Naive B cell (primary cell): ENCODE data around the gene MRAS. TPM values are rescaled to one million over a fixed set of nuclear protein-coding genes. Genes with fewer than 3 reads are reported as not detected.
A peak's percentile ranks its signal among the peaks of the same experiment; 100 is the strongest.

Source experiments
- ATAC-seq, 2 donors: fragments of 150-1000 bp; cut with Tn5 transposase; 2 replicates each; pipeline ENCODE4 v1.10.0; 2021; ENCODE audit warnings: low read depth in 2 of 2, mild to moderate bottlenecking in 2 of 2, moderate library complexity in 2 of 2
- DNase-seq: peaks from one replicate; pipeline ENCODE4 v3.0.0; 2022
- H3K27ac Mint-ChIP-seq, 6 donors: one replicate each; pipeline ENCODE4 v1.8.0; 2020 to 2022; ENCODE audit warnings: mild to moderate bottlenecking in 6 of 6, mixed read lengths in 6 of 6, moderate library complexity in 5 of 6, inconsistent platforms in 2 of 6
- H3K27me3 Mint-ChIP-seq, 3 donors: one replicate each; pipeline ENCODE4 v1.8.0; 2021 to 2022; ENCODE audit warnings: mixed read lengths in 3 of 3, mild to moderate bottlenecking in 1 of 3
- H3K36me3 Mint-ChIP-seq, 2 donors: one replicate each; pipeline ENCODE4 v1.8.0; 2020 to 2022; ENCODE audit warnings: mixed read lengths in 2 of 2, inconsistent platforms in 1 of 2, mild to moderate bottlenecking in 1 of 2
- H3K4me1 Mint-ChIP-seq, 3 donors: one replicate each; pipeline ENCODE4 v1.8.0; 2020 to 2022; ENCODE audit warnings: mixed read lengths in 3 of 3, inconsistent platforms in 1 of 3, mild to moderate bottlenecking in 1 of 3, moderate library complexity in 1 of 3
- H3K4me3 Mint-ChIP-seq, 8 donors: one replicate each; pipeline ENCODE4 v1.8.0; 2020 to 2022; ENCODE audit warnings: mild to moderate bottlenecking in 8 of 8, mixed read lengths in 8 of 8, moderate library complexity in 8 of 8, inconsistent platforms in 2 of 8
- H3K9me3 Mint-ChIP-seq, 7 donors: one replicate each; pipeline ENCODE4 v1.8.0; 2020 to 2022; ENCODE audit warnings: mixed read lengths in 7 of 7, mild to moderate bottlenecking in 5 of 7, inconsistent platforms in 2 of 7, moderate library complexity in 1 of 7
- polyA plus RNA-seq, 6 donors: library from polyadenylated mRNA; unstranded; fragments of 300-500 nt; fragmentation: Illumina TruSeq; gene quantifications; one replicate each; pipeline ENCODE4 v1.2.3, GENCODE V29; 2021; ENCODE audit warnings: low read depth in 6 of 6

MRAS gene
- polyA plus RNA-seq, 6 donors from 2014 or later = not detected

DNA sequence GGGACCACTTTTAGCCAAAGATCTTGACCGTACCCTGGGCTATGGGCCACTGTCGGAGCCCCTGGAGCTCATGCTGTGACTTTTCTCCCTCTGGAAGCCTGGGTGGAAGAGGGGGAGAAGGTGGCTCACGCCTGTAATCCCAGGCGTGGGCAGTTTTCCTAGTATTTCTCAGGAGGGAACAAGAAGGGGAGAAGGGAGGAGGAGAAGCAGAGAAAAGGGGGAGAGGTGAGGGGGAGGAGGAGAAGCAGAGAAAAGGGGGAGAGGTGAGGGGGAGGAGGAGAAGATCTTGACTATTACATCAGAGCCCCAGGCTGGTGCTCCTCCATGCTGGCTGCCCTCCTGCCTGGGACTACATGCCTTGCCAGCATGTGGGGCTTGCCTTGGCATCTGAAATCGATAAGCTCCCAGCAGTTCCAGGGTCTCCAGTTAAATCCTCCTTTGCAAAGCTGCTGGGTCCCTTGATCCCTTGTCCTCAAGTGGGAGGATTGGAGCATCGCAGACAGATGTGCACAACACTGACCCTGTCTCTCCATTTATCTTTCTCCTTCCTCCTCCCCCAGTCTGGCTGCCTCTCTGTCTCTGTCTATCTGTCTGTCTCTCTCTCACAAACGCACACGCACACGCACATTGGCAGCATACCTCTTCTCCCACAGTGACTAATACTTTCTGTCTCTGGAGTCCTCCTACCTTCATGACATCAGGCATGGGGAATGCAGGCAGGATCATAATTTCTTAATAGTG, 41.6 kb downstream of the MRAS start:
- H3K36me3 Mint-ChIP-seq = peaks cover 0 to 2% of the 10 kb centered on the region in 2 donors
- ATAC-seq (no peak), DNase-seq (no peak)
- H3K4me1 Mint-ChIP-seq = no peaks in the 10 kb centered on the region
- peaks cover 29 to 63% (median 46%) of the 10 kb centered on the region in 3 donors for H3K27me3 Mint-ChIP-seq
- H3K9me3 Mint-ChIP-seq = no peaks in the 10 kb centered on the region
- H3K27ac Mint-ChIP-seq = no peak overlapping the region
- no peak overlapping the region for H3K4me3 Mint-ChIP-seq

DNA sequence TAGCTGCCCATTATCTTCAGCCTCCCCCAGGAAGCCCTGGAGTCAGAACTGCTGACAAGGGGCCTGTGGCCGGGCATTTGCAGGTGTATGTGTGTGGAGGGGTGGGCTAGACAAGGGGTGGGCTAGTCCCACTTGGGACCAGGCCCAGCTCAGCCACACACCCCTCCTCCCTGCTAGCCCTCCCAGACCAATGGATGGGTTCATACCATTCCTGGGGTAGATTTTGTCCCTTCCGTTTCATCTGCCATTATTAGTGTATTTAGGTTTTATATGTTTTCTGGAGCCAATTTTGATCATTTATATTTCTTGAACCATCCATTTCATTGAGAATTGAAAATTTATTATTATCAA, 42.2 kb downstream of the MRAS start:
- Mint-ChIP-seq H3K4me1 (no peaks in the 10 kb centered on the region), H3K36me3 (no peaks in the 10 kb centered on the region)

DNA sequence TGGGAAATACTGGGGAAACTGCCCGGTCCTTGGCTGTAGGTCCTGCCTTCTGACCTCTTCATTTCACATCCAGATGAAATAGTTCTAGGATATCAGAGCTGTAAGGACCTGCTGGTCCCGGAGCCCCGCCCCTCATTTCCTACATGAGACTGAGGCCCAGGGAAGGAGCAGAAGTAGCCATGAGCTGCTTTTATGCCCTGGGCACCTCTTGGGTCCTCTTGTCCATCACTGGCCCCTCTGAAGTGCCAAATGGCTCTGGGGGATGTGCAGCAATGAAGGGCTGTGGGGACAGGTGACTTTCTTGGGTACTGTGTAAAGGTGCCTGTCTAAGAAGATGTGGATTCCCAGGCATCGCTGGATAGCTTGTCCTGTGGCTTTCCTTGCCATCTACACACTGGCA, 45.8 kb downstream of the MRAS start:
- Mint-ChIP-seq H3K27me3 (peaks cover 15 to 66% (median 48%) of the 10 kb centered on the region in 3 donors), H3K9me3 (no peaks in the 10 kb centered on the region), H3K27ac (no peak overlapping the region), H3K4me1 (no peaks in the 10 kb centered on the region), H3K36me3 (no peaks in the 10 kb centered on the region), H3K4me3 (no peak overlapping the region)
- no peak for ATAC-seq
- no peak for DNase-seq

More for the DNA sequence above, 42.2 kb downstream of the MRAS start:
- DNase-seq (no peak), ATAC-seq (no peak)
- Mint-ChIP-seq H3K27me3 (peaks cover 29 to 67% (median 49%) of the 10 kb centered on the region in 3 donors), H3K9me3 (no peaks in the 10 kb centered on the region), H3K27ac (no peak overlapping the region), H3K4me3 (no peak overlapping the region)

DNA sequence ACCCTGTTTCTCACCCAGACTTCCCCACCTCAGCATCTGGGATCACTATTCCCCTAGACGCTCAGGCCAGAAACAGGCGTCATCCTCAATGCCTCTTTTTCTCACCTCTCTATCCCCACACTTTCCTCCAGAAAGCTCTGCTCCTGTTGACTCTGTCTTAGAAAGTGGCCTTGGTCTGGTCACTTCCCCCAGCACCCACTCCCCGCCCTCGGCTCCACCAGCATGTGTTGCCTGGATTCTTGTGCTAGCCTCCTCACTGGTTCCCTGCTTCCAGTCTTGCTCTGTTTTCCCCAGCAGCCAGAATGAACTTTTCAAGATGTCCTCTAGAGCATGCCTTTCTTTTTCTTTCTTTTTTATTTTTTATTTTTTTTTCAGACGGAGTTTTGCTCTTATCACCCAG, 46.3 kb downstream of the MRAS start:
- Mint-ChIP-seq H3K27me3 (peaks cover 15 to 63% (median 42%) of the 10 kb centered on the region in 3 donors), H3K9me3 (no peaks in the 10 kb centered on the region), H3K27ac (peak overlapping the region in 1 of 6 donors; percentile 71), H3K4me1 (no peaks in the 10 kb centered on the region), H3K36me3 (no peaks in the 10 kb centered on the region), H3K4me3 (no peak overlapping the region)
- DNase-seq (no peak), ATAC-seq (no peak)

DNA sequence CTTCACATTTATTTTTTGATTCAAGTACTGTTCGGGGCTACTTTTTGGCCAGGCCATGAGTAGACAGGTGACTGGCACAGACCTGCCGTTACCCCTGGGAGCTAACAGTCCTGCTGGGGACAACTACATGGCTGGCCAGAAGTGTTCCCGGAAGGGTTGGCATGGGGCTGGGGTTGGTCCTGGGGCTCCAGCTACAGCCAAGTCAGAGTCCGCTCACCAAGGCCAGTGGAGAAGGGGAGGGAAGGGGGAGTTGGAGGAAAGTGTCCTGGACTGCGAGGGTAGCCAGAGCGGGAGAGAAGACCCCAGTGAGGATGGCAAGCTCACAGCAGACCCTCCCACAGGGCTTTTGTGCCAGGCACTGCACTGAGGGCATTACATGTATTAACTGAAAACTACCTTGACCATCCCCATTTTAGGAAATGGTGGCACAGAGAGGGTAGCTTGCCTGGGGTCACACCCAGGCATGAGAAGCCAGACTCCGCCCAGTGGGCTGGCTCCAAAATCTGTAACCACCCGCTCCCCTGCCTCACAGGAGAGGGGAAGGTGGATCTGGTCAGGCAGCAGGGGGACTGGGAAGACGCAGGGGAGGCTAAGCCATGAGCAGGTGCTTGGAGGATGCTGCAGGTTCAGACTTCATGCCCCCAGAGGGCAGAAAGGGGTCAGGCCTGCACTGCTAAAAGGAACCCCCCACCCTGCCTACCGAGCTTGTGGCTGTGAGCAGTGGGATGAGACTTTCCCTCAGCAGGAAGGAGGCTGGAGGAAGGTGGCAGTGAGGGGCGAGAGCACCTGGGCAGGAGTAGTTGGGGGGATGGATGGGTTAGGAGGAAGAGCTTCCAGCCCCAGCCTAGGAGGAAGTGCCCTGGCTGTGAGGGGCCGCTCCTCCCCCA, 47.7 kb downstream of the MRAS start:
- Mint-ChIP-seq H3K9me3 (no peaks in the 10 kb centered on the region), H3K27ac (no peak overlapping the region), H3K27me3 (peaks cover 17 to 58% (median 40%) of the 10 kb centered on the region in 3 donors), H3K4me1 (no peaks in the 10 kb centered on the region), H3K4me3 (no peak overlapping the region), H3K36me3 (no peaks in the 10 kb centered on the region)
- DNase-seq (no peak), ATAC-seq (no peak)

DNA sequence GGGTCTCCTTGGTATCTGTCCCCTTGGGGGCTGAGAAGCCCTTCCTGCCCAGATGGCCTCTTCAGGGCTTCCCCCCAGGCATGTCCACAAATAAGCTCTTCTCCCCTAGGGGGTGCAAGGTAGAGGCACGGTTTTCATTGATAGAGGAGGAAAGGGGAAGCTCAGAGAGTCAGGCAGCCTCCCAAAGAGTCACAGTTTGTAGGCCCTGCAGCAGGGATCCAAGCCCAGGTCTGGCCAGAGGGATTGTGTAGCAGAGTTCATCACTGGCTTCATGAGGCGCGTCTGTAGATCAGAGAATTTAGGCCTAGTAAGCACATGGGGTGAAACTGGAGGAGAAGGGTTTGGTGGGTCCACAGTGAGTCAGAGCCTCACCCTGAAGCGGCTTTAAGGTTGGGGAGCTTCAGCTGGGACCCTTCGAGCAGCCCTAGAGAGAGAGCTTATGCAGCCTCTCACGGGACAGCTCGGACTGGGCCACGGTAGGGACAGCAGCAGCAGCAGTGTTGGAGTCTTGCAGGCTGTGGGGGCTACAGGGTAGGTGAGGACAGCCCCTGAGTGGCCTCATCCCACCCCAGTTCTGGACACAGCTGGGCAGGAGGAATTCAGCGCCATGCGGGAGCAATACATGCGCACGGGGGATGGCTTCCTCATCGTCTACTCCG, 48.5 kb downstream of the MRAS start:
- Mint-ChIP-seq H3K4me1 (no peaks in the 10 kb centered on the region), H3K4me3 (no peak overlapping the region), H3K27me3 (peaks cover 17 to 63% (median 42%) of the 10 kb centered on the region in 3 donors), H3K27ac (no peak overlapping the region), H3K36me3 (no peaks in the 10 kb centered on the region), H3K9me3 (no peaks in the 10 kb centered on the region)
- DNase-seq (no peak), ATAC-seq (no peak)

- Mint-ChIP-seq H3K36me3 (no peaks in the 10 kb centered on the region), H3K27ac (no peak overlapping the region), H3K9me3 (no peaks in the 10 kb centered on the region), H3K4me3 (no peak overlapping the region), H3K4me1 (no peaks in the 10 kb centered on the region), H3K27me3 (peaks cover 17 to 57% (median 42%) of the 10 kb centered on the region in 3 donors)
- no peak for DNase-seq
- ATAC-seq = no peak
Observed at GRCh38 chr3:138397983-138398382, 49.6 kb downstream of the MRAS start.

GRCh38 chr3:138398791-138399575, 50.6 kb downstream of the MRAS start:
- Mint-ChIP-seq H3K4me3 (no peak overlapping the region), H3K9me3 (no peaks in the 10 kb centered on the region), H3K4me1 (no peaks in the 10 kb centered on the region), H3K27me3 (peaks cover 19 to 56% (median 42%) of the 10 kb centered on the region in 3 donors), H3K36me3 (no peaks in the 10 kb centered on the region), H3K27ac (peak overlapping the region in 1 of 6 donors; percentile 15)
- ATAC-seq (no peak), DNase-seq (no peak)

- no peaks in the 10 kb centered on the region for H3K9me3 Mint-ChIP-seq
- H3K4me3 Mint-ChIP-seq = no peak overlapping the region
- H3K27me3 Mint-ChIP-seq = peaks cover 22 to 54% (median 38%) of the 10 kb centered on the region in 3 donors
- no peak for ATAC-seq
- no peaks in the 10 kb centered on the region for H3K4me1 Mint-ChIP-seq
- H3K27ac Mint-ChIP-seq = no peak overlapping the region
- DNase-seq = no peak
- no peaks in the 10 kb centered on the region for H3K36me3 Mint-ChIP-seq
Observed at GRCh38 chr3:138399766-138400165, 51.4 kb downstream of the MRAS start.

DNA sequence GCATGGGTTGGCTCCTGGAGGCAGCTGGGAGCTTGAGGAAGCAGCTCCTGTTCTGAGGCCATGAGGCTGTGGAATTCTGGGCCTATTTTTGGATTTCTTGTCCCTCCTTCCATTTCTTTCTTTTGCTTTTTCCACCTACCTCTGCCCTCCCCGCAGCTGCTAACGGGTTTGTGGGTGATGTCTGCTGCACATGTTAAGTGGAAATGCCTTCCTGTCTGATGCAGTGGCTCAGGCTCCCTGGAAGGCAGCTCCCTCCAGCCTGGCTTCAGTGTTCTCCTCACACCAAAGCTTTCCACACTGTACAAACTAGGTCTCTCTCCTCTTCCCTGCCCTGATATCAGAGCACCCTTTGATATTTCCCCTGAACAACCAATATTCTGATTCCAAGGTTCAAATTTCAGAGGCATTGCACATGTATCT, 52.3 kb downstream of the MRAS start:
- Mint-ChIP-seq H3K4me3 (no peak overlapping the region), H3K27me3 (peaks cover 22 to 52% (median 33%) of the 10 kb centered on the region in 3 donors), H3K9me3 (no peaks in the 10 kb centered on the region), H3K36me3 (no peaks in the 10 kb centered on the region), H3K4me1 (no peaks in the 10 kb centered on the region), H3K27ac (no peak overlapping the region)
- DNase-seq (no peak), ATAC-seq (no peak)

DNA sequence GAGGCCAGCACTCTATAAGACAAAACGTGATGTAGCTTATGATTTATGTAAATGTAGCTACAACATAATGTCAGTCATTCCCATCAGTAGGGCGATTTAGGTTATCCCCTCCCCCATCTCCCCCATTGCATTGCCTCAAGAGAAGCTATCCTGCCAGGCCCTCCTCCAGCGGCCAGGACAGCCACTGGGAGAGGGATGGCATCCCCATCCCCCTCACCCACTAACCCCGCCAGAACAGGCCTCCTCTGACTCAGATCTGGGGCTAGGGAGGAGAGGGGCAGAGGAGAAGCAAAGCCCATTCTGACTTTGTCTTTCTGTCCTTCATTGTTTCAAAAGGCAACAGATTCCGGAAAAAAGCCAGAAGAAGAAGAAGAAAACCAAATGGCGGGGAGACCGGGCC, 53.5 kb downstream of the MRAS start:
- H3K4me3 Mint-ChIP-seq = no peak overlapping the region
- H3K36me3 Mint-ChIP-seq = no peaks in the 10 kb centered on the region
- peaks cover 0 to 1% (median 0%) of the 10 kb centered on the region in 7 donors for H3K9me3 Mint-ChIP-seq
- ATAC-seq (no peak), DNase-seq (no peak)
- H3K27me3 Mint-ChIP-seq = peaks cover 18 to 47% (median 30%) of the 10 kb centered on the region in 3 donors
- H3K27ac Mint-ChIP-seq = peak overlapping the region in 1 of 6 donors; percentile 60
- no peaks in the 10 kb centered on the region for H3K4me1 Mint-ChIP-seq

- no peaks in the 10 kb centered on the region for H3K4me1 Mint-ChIP-seq
- no peak for DNase-seq
- peaks cover 0 to 1% (median 0%) of the 10 kb centered on the region in 7 donors for H3K9me3 Mint-ChIP-seq
- H3K27ac Mint-ChIP-seq = no peak overlapping the region
- peaks cover 30 to 56% (median 43%) of the 10 kb centered on the region in 3 donors for H3K27me3 Mint-ChIP-seq
- H3K4me3 Mint-ChIP-seq = no peak overlapping the region
- peaks cover 0 to 8% of the 10 kb centered on the region in 2 donors for H3K36me3 Mint-ChIP-seq
- no peak for ATAC-seq
Observed at GRCh38 chr3:138404121-138404520, 55.7 kb downstream of the MRAS start.

- H3K36me3 Mint-ChIP-seq = peaks cover 0 to 8% of the 10 kb centered on the region in 2 donors
- H3K27me3 Mint-ChIP-seq = peaks cover 25 to 52% (median 46%) of the 10 kb centered on the region in 3 donors
- H3K9me3 Mint-ChIP-seq = peaks cover 0 to 1% (median 0%) of the 10 kb centered on the region in 7 donors
- no peak overlapping the region for H3K27ac Mint-ChIP-seq
- no peaks in the 10 kb centered on the region for H3K4me1 Mint-ChIP-seq
- ATAC-seq (no peak), DNase-seq (no peak)
- peak overlapping the region in 1 of 8 donors; percentile 76 for H3K4me3 Mint-ChIP-seq
Observed at GRCh38 chr3:138405001-138405400, 56.6 kb downstream of the MRAS start.
